ENCODE data around the gene F2RL1. TPM values are rescaled to one million over a fixed set of nuclear protein-coding genes. Genes with fewer than 3 reads are reported as not detected.

F2RL1 gene
- total and polyA plus RNA-seq, 2 of the 13 experiments (the other 11 are each of a cell fraction or from before 2014, with no cell fraction given): 9.9 to 23.0 TPM

DNA sequence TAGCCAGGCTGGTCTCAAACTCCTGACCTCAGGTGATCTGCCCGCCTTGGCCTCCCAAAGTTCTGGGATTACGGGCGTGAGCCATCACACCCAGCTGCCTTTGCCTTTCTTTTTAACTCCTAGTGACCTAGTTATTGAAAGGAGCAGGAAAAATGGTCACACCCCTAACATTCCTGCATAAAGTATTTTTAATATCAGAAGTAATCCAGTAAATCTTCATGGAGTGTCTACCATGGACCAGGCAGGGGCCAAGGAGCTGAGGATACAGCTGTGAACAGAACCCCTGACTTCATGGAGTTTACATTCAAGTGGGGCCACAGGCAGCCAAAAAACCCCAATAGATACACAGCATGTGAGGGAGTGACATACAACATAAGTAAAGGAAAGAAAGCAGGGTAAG lies 18.3 kb upstream of the F2RL1 start:
- Histone ChIP-seq H2AFZ (ENCODE audit: low read length) (no peak overlapping the region), H3K27me3 (ENCODE audit: control insufficient read depth in 1 of 2, insufficient read depth in 2 of 2, low read length in 2 of 2) (no peaks in the 10 kb centered on the region), H3K9me3 (ENCODE audit: low read length) (no peaks in the 10 kb centered on the region), H4K20me1 (ENCODE audit: insufficient read depth, low read length) (no peaks in the 10 kb centered on the region), H3K36me3 (replicated peaks in 1 of 2; ENCODE audit: control insufficient read depth in 1 of 2, insufficient read depth in 2 of 2, low read length in 2 of 2) (no peaks in the 10 kb centered on the region), H3K4me2 (ENCODE audit: low read depth, low read length) (no peak overlapping the region), H3K79me2 (ENCODE audit: insufficient read depth, low read length) (no peaks in the 10 kb centered on the region), H3K4me1 (ENCODE audit: insufficient read depth, low read length) (peaks cover 15% of the 10 kb centered on the region), H3K27ac (ENCODE audit: extremely low read length, insufficient read depth, low read length) (no peak overlapping the region), H3K9ac (ENCODE audit: insufficient read depth, low read depth, low read length) (no peak overlapping the region), H3K4me3 (replicated peaks in 1 of 3; ENCODE audit: insufficient read depth in 1 of 3, low read depth in 2 of 3, low read length in 3 of 3) (no peak overlapping the region)
- DNase-seq (ENCODE audit: low spot score): no peak
- no TSS peak for BruUV-seq (replicated peaks)
- in situ Hi-C loops (cut with HindIII; ENCODE audit: extremely low pct_ligation_motif_present, low pct_unique_long_range_greater_than_20kb): no loop called here
- POLR2A ChIA-PET: no interaction called here
- intact Hi-C loops (cut with micrococcal nuclease; ENCODE audit: unreplicated experiment): no loop called here
- CTCF ChIA-PET (ENCODE audit: low intra/inter-chr PET ratio, low total read pairs): no interaction called here
- ATAC-seq: no peak
- WGBS (ENCODE audit: low lambda C conversion rate): 56% methylated on average over 3 of the region's 3 CpGs
- FAIRE-seq: no peak
- TF ChIP-seq PLSCR1 (CRISPR knock-in tag; IDR thresholded peaks at IDR 0.05; ENCODE audit: borderline replicate concordance): no peak
- TF ChIP-seq LCORL (IDR thresholded peaks at IDR 0.05): no peak
- TF ChIP-seq LCORL (CRISPR knock-in tag; IDR thresholded peaks at IDR 0.05): no peak
- no peak for TF ChIP-seq ZNF556 (CRISPR knock-in tag; IDR thresholded peaks at IDR 0.05; ENCODE audit: borderline replicate concordance)
- no peak for TF ChIP-seq ARNT (IDR thresholded peaks at IDR 0.05)
- TF ChIP-seq ARNT2 (CRISPR knock-in tag; IDR thresholded peaks at IDR 0.05; ENCODE audit: low read depth): no peak
- no peak for TF ChIP-seq ZSCAN30 (CRISPR knock-in tag; IDR thresholded peaks at IDR 0.05)
- TF ChIP-seq ZNF546 (CRISPR knock-in tag; conservative IDR thresholded peaks at IDR 0.05): no peak
- no peak for TF ChIP-seq ZNF274 (CRISPR knock-in tag; IDR thresholded peaks at IDR 0.05)
- no peak for TF ChIP-seq TSC22D2 (CRISPR knock-in tag; IDR thresholded peaks at IDR 0.05; ENCODE audit: borderline replicate concordance)
- TF ChIP-seq, protein P1, sequence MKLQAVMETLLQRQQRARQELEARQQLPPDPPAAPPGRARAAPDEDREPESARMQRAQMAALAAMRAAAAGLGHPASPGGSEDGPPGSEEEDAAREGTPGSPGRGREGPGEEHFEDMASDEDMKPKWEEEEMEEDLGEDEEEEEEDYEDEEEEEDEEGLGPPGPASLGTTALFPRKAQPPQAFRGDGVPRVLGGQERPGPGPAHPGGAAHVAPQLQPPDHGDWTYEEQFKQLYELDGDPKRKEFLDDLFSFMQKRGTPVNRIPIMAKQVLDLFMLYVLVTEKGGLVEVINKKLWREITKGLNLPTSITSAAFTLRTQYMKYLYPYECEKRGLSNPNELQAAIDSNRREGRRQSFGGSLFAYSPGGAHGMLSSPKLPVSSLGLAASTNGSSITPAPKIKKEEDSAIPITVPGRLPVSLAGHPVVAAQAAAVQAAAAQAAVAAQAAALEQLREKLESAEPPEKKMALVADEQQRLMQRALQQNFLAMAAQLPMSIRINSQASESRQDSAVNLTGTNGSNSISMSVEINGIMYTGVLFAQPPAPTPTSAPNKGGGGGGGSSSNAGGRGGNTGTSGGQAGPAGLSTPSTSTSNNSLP (IDR thresholded peaks at IDR 0.05; ENCODE audit: low read depth, low read length): no peak
- TF ChIP-seq ATF2 (CRISPR knock-in tag; IDR thresholded peaks at IDR 0.05): no peak
- TF ChIP-seq KAT8 (CRISPR knock-in tag; IDR thresholded peaks at IDR 0.05): no peak
- no peak for TF ChIP-seq ZZZ3 (CRISPR knock-in tag; IDR thresholded peaks at IDR 0.05; ENCODE audit: borderline replicate concordance)
- no peak for TF ChIP-seq ZNF205 (CRISPR knock-in tag; IDR thresholded peaks at IDR 0.05)
- TF ChIP-seq RXRB (CRISPR knock-in tag; IDR thresholded peaks at IDR 0.05; ENCODE audit: borderline replicate concordance): no peak
- TF ChIP-seq, protein P2, sequence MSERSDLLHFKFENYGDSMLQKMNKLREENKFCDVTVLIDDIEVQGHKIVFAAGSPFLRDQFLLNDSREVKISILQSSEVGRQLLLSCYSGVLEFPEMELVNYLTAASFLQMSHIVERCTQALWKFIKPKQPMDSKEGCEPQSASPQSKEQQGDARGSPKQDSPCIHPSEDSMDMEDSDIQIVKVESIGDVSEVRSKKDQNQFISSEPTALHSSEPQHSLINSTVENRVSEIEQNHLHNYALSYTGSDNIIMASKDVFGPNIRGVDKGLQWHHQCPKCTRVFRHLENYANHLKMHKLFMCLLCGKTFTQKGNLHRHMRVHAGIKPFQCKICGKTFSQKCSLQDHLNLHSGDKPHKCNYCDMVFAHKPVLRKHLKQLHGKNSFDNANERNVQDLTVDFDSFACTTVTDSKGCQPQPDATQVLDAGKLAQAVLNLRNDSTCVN (CRISPR knock-in tag; IDR thresholded peaks at IDR 0.05; ENCODE audit: borderline replicate concordance): no peak
- no peak for TF ChIP-seq ZNF557 (CRISPR knock-in tag; IDR thresholded peaks at IDR 0.05)

Measured in HepG2 (cell line).